ENCODE data around the gene PID1.

DNA sequence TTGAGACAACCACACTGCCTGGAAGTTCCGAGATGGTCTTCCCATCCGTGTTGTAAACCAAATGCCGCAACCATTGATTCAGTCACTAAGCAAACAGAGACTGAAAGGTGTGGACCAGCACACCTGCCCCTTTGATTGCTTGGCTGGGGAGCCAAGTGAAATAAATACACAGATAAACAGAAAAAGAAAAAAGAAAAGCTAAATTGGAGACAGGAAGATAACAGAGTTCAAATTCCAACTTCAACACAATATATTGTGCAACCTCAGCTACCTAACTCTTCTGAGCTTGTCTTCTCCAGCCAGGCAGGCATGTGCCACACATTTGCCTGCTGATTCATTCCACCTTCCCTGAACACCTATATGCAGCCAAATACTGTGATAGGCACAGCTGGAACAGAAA, 110.9 kb downstream of the PID1 start:
- TF ChIP-seq, protein P1, sequence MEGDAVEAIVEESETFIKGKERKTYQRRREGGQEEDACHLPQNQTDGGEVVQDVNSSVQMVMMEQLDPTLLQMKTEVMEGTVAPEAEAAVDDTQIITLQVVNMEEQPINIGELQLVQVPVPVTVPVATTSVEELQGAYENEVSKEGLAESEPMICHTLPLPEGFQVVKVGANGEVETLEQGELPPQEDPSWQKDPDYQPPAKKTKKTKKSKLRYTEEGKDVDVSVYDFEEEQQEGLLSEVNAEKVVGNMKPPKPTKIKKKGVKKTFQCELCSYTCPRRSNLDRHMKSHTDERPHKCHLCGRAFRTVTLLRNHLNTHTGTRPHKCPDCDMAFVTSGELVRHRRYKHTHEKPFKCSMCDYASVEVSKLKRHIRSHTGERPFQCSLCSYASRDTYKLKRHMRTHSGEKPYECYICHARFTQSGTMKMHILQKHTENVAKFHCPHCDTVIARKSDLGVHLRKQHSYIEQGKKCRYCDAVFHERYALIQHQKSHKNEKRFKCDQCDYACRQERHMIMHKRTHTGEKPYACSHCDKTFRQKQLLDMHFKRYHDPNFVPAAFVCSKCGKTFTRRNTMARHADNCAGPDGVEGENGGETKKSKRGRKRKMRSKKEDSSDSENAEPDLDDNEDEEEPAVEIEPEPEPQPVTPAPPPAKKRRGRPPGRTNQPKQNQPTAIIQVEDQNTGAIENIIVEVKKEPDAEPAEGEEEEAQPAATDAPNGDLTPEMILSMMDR (IDR thresholded peaks at IDR 0.05; ENCODE audit: low read depth, low read length, missing input control), result no peak
- TF ChIP-seq JUND (IDR thresholded peaks at IDR 0.05) (peak; percentile 82 to 96), EGR1 (IDR thresholded peaks at IDR 0.05; ENCODE audit: low read depth in 2 of 2) (peak in 1 of 2 donors; percentile 82), SP1 (IDR thresholded peaks at IDR 0.05) (peak; percentile 90), GABPA (IDR thresholded peaks at IDR 0.05 in 1 of 2, conservative IDR thresholded peaks at IDR 0.05 in 1 of 2) (peak in 1 of 2 donors; percentile 70), YY1 (IDR thresholded peaks at IDR 0.05) (peak; percentile 93), RAD21 (IDR thresholded peaks at IDR 0.05) (peak; percentile 66 to 67), HNF4A (conservative IDR thresholded peaks at IDR 0.05) (peak; percentile 96 to 97), FOXA1 (IDR thresholded peaks at IDR 0.05) (peak; percentile 97)
- TF ChIP-seq, protein P2, sequence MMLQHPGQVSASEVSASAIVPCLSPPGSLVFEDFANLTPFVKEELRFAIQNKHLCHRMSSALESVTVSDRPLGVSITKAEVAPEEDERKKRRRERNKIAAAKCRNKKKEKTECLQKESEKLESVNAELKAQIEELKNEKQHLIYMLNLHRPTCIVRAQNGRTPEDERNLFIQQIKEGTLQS (IDR thresholded peaks at IDR 0.05), result peak; percentile 74
- TF ChIP-seq, protein P3, sequence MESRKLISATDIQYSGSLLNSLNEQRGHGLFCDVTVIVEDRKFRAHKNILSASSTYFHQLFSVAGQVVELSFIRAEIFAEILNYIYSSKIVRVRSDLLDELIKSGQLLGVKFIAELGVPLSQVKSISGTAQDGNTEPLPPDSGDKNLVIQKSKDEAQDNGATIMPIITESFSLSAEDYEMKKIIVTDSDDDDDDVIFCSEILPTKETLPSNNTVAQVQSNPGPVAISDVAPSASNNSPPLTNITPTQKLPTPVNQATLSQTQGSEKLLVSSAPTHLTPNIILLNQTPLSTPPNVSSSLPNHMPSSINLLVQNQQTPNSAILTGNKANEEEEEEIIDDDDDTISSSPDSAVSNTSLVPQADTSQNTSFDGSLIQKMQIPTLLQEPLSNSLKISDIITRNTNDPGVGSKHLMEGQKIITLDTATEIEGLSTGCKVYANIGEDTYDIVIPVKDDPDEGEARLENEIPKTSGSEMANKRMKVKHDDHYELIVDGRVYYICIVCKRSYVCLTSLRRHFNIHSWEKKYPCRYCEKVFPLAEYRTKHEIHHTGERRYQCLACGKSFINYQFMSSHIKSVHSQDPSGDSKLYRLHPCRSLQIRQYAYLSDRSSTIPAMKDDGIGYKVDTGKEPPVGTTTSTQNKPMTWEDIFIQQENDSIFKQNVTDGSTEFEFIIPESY (IDR thresholded peaks at IDR 0.05), result peak; percentile 96
- TF ChIP-seq, protein P4, sequence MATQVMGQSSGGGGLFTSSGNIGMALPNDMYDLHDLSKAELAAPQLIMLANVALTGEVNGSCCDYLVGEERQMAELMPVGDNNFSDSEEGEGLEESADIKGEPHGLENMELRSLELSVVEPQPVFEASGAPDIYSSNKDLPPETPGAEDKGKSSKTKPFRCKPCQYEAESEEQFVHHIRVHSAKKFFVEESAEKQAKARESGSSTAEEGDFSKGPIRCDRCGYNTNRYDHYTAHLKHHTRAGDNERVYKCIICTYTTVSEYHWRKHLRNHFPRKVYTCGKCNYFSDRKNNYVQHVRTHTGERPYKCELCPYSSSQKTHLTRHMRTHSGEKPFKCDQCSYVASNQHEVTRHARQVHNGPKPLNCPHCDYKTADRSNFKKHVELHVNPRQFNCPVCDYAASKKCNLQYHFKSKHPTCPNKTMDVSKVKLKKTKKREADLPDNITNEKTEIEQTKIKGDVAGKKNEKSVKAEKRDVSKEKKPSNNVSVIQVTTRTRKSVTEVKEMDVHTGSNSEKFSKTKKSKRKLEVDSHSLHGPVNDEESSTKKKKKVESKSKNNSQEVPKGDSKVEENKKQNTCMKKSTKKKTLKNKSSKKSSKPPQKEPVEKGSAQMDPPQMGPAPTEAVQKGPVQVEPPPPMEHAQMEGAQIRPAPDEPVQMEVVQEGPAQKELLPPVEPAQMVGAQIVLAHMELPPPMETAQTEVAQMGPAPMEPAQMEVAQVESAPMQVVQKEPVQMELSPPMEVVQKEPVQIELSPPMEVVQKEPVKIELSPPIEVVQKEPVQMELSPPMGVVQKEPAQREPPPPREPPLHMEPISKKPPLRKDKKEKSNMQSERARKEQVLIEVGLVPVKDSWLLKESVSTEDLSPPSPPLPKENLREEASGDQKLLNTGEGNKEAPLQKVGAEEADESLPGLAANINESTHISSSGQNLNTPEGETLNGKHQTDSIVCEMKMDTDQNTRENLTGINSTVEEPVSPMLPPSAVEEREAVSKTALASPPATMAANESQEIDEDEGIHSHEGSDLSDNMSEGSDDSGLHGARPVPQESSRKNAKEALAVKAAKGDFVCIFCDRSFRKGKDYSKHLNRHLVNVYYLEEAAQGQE (IDR thresholded peaks at IDR 0.05), result peak; percentile 86
- TF ChIP-seq, protein P5, sequence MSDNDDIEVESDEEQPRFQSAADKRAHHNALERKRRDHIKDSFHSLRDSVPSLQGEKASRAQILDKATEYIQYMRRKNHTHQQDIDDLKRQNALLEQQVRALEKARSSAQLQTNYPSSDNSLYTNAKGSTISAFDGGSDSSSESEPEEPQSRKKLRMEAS (IDR thresholded peaks at IDR 0.05), result peak; percentile 96
